Kidney (tissue), 14 donors: Measurements from ENCODE around the gene ZFP36L1. TPM values are rescaled to one million over a fixed set of nuclear protein-coding genes. Genes with fewer than 3 reads are reported as not detected.
A peak's percentile ranks its signal among the peaks of the same experiment; 100 is the strongest.

Experiments
- DNase-seq, 5 donors: peaks; one replicate each; pipeline ENCODE4 v3.0.0-alpha.2; 2013 to 2020
- FAIRE-seq: peaks from 2 replicates; lab custom pipeline; 2012; peaks lifted over from hg19 to GRCh38; lab: Jason Lieb, UNC
- H3K27ac ChIP-seq, 2 donors: one replicate each; pipeline ENCODE4 v1.7.0; 2013; ENCODE audit warnings: low read depth in 2 of 2, low read length in 2 of 2, inconsistent platforms in 1 of 2
- H3K27me3 ChIP-seq: one replicate; pipeline ENCODE4 v1.7.1; 2013; ENCODE audit warnings: low read length, inconsistent platforms; ENCODE audit not compliant: control insufficient read depth, insufficient read depth
- H3K36me3 ChIP-seq, 3 donors: one replicate each; pipeline versions ENCODE4 v1.7.0 to v1.7.1; 2013; ENCODE audit warnings: low read length in 3 of 3, control low read depth in 1 of 3, inconsistent platforms in 1 of 3; ENCODE audit not compliant: insufficient read depth in 3 of 3, control insufficient read depth in 2 of 3
- H3K4me1 ChIP-seq, 3 donors: one replicate each; pipeline versions ENCODE4 v1.7.0 to v1.7.1; 2013; ENCODE audit warnings: low read length in 3 of 3, inconsistent platforms in 1 of 3, low read depth in 1 of 3; ENCODE audit not compliant: control insufficient read depth in 2 of 3, insufficient read depth in 2 of 3
- H3K4me3 ChIP-seq, 3 donors: one replicate each; pipeline versions ENCODE4 v1.7.0 to v1.8.1; 2013; ENCODE audit warnings: low read length in 3 of 3, control low read depth in 1 of 3, inconsistent platforms in 1 of 3
- H3K9ac ChIP-seq, 3 donors: one replicate each; pipeline versions ENCODE4 v1.7.0 to v1.7.1; 2013; ENCODE audit warnings: low read length in 3 of 3, control low read depth in 1 of 3, inconsistent platforms in 1 of 3
- H3K9me3 ChIP-seq, 3 donors: one replicate each; pipeline versions ENCODE4 v1.7.0 to v1.7.1; 2013; ENCODE audit warnings: low read length in 3 of 3, control low read depth in 1 of 3, inconsistent platforms in 1 of 3; ENCODE audit not compliant: control insufficient read depth in 2 of 3, insufficient read depth in 1 of 3
- CTCF ChIP-seq: IDR thresholded peaks from 3 replicates; pipeline ENCODE4 v1.5.1; 2012; ENCODE audit warnings: mild to moderate bottlenecking, moderate library complexity, borderline replicate concordance; ENCODE audit not compliant: insufficient read depth; ENCODE audit errors: extremely low read depth
- intact Hi-C: fragments of 100-400 bp; cut with DNase I; formaldehyde crosslinking; loops from one replicate; pipeline ENCODE4 v1.11.1; 2022
- polyA plus RNA-seq: library from polyadenylated mRNA; stranded (reverse); fragments of 350-450 nt; fragmentation: Illumina TruSeq; extraction: RNeasy Lipid Tissue Mini Kit (QIAGEN cat#74804); gene quantifications from one replicate; pipeline ENCODE4 v1.2.3, GENCODE V29; 2014; ENCODE audit warnings: low read depth, low replicate concordance; ENCODE audit not compliant: insufficient read depth
- total RNA-seq: library from RNA; stranded (reverse); fragmentation: NEBNext Ultra II Directional; extraction: Animal tissue kit (Norgen Biotek cat#: 25700); gene quantifications from one replicate; pipeline ENCODE4 v1.2.1, GENCODE V29; 2021
- donor health status: control.
- donor health status: control.
- donor health status: control.
- donor health status: control.
- donor health status: control.
- donor health status: DM: yes; HTN: yes; CAD: no.
- donor health status: Normal renal cell carcinoma (clear cell type).

The ZFP36L1 gene
- total and polyA plus RNA-seq, 2 donors from 2014 or later: 73.3 to 289 TPM

- DNase-seq (peak; percentile 70 to 92 (median 87)), FAIRE-seq (no peak)
- intact Hi-C loops: no loop called here
Measured at GRCh38 chr14:68757618-68758081, 35.2 kb downstream of the ZFP36L1 start.

GRCh38 chr14:68756734-68757133 lies 36.1 kb downstream of the ZFP36L1 start:
- Histone ChIP-seq H3K9ac (peak overlapping the region in 1 of 3 donors; percentile 20), H3K4me3 (no peak overlapping the region), H3K27me3 (no peaks in the 10 kb centered on the region), H3K27ac (peak overlapping the region in 1 of 2 donors; percentile 35), H3K9me3 (no peaks in the 10 kb centered on the region), H3K4me1 (peaks cover 4 to 34% (median 32%) of the 10 kb centered on the region in 3 donors), H3K36me3 (no peaks in the 10 kb centered on the region)
- DNase-seq (no peak), FAIRE-seq (no peak)
- intact Hi-C loops: no loop called here
- no peak for TF ChIP-seq CTCF

More at GRCh38 chr14:68757618-68758081, 35.2 kb downstream of the ZFP36L1 start:
- Histone ChIP-seq H3K4me1 (peaks cover 4 to 37% (median 37%) of the 10 kb centered on the region in 3 donors), H3K9me3 (no peaks in the 10 kb centered on the region), H3K27ac (peak overlapping the region; percentile 3 to 33), H3K36me3 (no peaks in the 10 kb centered on the region), H3K4me3 (no peak overlapping the region), H3K27me3 (no peaks in the 10 kb centered on the region), H3K9ac (peak overlapping the region in 1 of 3 donors; percentile 16)
- no peak for TF ChIP-seq CTCF

- no peak for TF ChIP-seq CTCF
- no peak overlapping the region for H3K4me3 ChIP-seq
- H3K9me3 ChIP-seq: no peaks in the 10 kb centered on the region
- peak overlapping the region in 1 of 2 donors; percentile 32 for H3K27ac ChIP-seq
- H3K9ac ChIP-seq: peak overlapping the region in 1 of 3 donors; percentile 20
- DNase-seq: peak in 4 of 5 donors; percentile 63 to 87 (median 76)
- intact Hi-C loops: no loop called here
- peaks cover 4 to 32% (median 31%) of the 10 kb centered on the region in 3 donors for H3K4me1 ChIP-seq
- no peak for FAIRE-seq
- H3K27me3 ChIP-seq: no peaks in the 10 kb centered on the region
- H3K36me3 ChIP-seq: no peaks in the 10 kb centered on the region
Measured at GRCh38 chr14:68756000-68756481, 36.8 kb downstream of the ZFP36L1 start.
